WTC11 (cell line): ENCODE data around the gene DNAL4. TPM values are rescaled to one million over a fixed set of nuclear protein-coding genes. Genes with fewer than 3 reads are reported as not detected.

Experiments used
- ATAC-seq: fragments of 200-7000 bp; cut with Tn5 transposase; 2 replicates; pipeline ENCODE4 v1.10.0; 2021; ENCODE audit warnings: mild to moderate bottlenecking, moderate library complexity
- CTCF ChIA-PET: fragments of 300-600 bp; sonication (Branson Sonifier 250); formaldehyde crosslinking; loops from one replicate; lab custom pipeline; 2021; ENCODE audit warnings: antibody characterized with exemption; lab: Charles Lee
- POLR2A ChIA-PET: fragments of 350-600 bp; sonication (Branson Sonifier 250); formaldehyde crosslinking; loops from one replicate; lab custom pipeline; 2021; ENCODE audit warnings: antibody characterized with exemption; lab: Charles Lee
- DNase-seq: peaks from one replicate; pipeline ENCODE4 v3.0.0; 2021; ENCODE audit warnings: low spot score
- H3K27ac Mint-ChIP-seq: 2 replicates; pipeline ENCODE4 v1.8.0; 2021; ENCODE audit warnings: mixed read lengths
- H3K27me3 Mint-ChIP-seq: 2 replicates; pipeline ENCODE4 v1.8.0; 2021; ENCODE audit warnings: low read depth, mild to moderate bottlenecking, moderate library complexity, mixed read lengths
- H3K36me3 Mint-ChIP-seq: 2 replicates; pipeline ENCODE4 v1.8.0; 2021; ENCODE audit warnings: mixed read lengths
- H3K4me1 Mint-ChIP-seq: 2 replicates; pipeline ENCODE4 v1.8.0; 2022; ENCODE audit warnings: mixed read lengths
- H3K4me3 Mint-ChIP-seq: 2 replicates; pipeline ENCODE4 v1.8.0; 2021; ENCODE audit warnings: mild to moderate bottlenecking, moderate library complexity, mixed read lengths
- H3K9me3 Mint-ChIP-seq: 2 replicates; pipeline ENCODE4 v1.8.0; 2021; ENCODE audit warnings: mixed read lengths
- ATF1 ChIP-seq: sonication (generic); formaldehyde crosslinking; IDR thresholded peaks from 2 replicates; pipeline ENCODE4 v1.8.1; 2023; ENCODE audit warnings: mild to moderate bottlenecking, moderate library complexity, missing genetic modification reagents
- ATF6 ChIP-seq: sonication (generic); formaldehyde crosslinking; IDR thresholded peaks from 2 replicates; pipeline ENCODE4 v1.8.1; 2023; ENCODE audit warnings: mild to moderate bottlenecking, missing genetic modification reagents
- CTCF ChIP-seq: fragments of 200-600 bp; IDR thresholded peaks from 2 replicates; pipeline ENCODE4 v1.8.0; 2022; ENCODE audit warnings: antibody characterized with exemption
- ELF4 ChIP-seq: sonication (generic); formaldehyde crosslinking; IDR thresholded peaks from 2 replicates; pipeline ENCODE4 v1.8.1; 2022; ENCODE audit warnings: low read depth, mild to moderate bottlenecking, moderate library complexity, missing genetic modification reagents
- EMX1 ChIP-seq: fragments of 250-450 bp; sonication (Bioruptor Pico); IDR thresholded peaks from 2 replicates; pipeline ENCODE4 v1.8.0; 2021; ENCODE audit warnings: mild to moderate bottlenecking
- FOXJ3 ChIP-seq: sonication (generic); formaldehyde crosslinking; IDR thresholded peaks from 2 replicates; pipeline ENCODE4 v1.9.0; 2021; ENCODE audit warnings: missing genetic modification reagents, mild to moderate bottlenecking, borderline replicate concordance
- FOXK1 ChIP-seq: sonication (generic); formaldehyde crosslinking; IDR thresholded peaks from 2 replicates; pipeline ENCODE4 v1.8.0; 2022; ENCODE audit warnings: mild to moderate bottlenecking, moderate library complexity, missing genetic modification reagents
- FOXP1 ChIP-seq: sonication (generic); formaldehyde crosslinking; IDR thresholded peaks from 2 replicates; pipeline ENCODE4 v1.8.0; 2022; ENCODE audit warnings: missing genetic modification reagents, mild to moderate bottlenecking, moderate library complexity, borderline replicate concordance
- HMGXB4 ChIP-seq: sonication (generic); formaldehyde crosslinking; IDR thresholded peaks from 2 replicates; pipeline ENCODE4 v1.8.1; 2023; ENCODE audit warnings: mild to moderate bottlenecking, moderate library complexity, missing genetic modification reagents
- IRF2 ChIP-seq: sonication (generic); formaldehyde crosslinking; IDR thresholded peaks from 2 replicates; pipeline ENCODE4 v1.8.0; 2022; ENCODE audit warnings: low read depth, missing genetic modification reagents, borderline replicate concordance
- NFYB ChIP-seq: sonication (generic); formaldehyde crosslinking; conservative IDR thresholded peaks from 2 replicates; pipeline ENCODE4 v1.8.0; 2022; ENCODE audit warnings: low read depth, missing genetic modification reagents
- NR1H2 ChIP-seq: sonication (generic); formaldehyde crosslinking; IDR thresholded peaks from 2 replicates; pipeline ENCODE4 v1.9.0; 2021; ENCODE audit warnings: mild to moderate bottlenecking, moderate library complexity, missing genetic modification reagents
- NR3C1 ChIP-seq: sonication (generic); formaldehyde crosslinking; conservative IDR thresholded peaks from 2 replicates; pipeline ENCODE4 v1.8.1; 2023; ENCODE audit warnings: low read depth, mild to moderate bottlenecking, missing genetic modification reagents
- SMAD3 ChIP-seq: sonication (generic); formaldehyde crosslinking; IDR thresholded peaks from 2 replicates; pipeline ENCODE4 v1.8.0; 2022; ENCODE audit warnings: missing genetic modification reagents, mild to moderate bottlenecking, borderline replicate concordance
- TEAD1 ChIP-seq: sonication (generic); formaldehyde crosslinking; IDR thresholded peaks from 2 replicates; pipeline ENCODE4 v1.8.0; 2022; ENCODE audit warnings: mild to moderate bottlenecking, missing genetic modification reagents
- ZNF219 ChIP-seq: sonication (generic); formaldehyde crosslinking; IDR thresholded peaks from 2 replicates; pipeline ENCODE4 v1.8.0; 2023; ENCODE audit warnings: missing genetic modification reagents, mild to moderate bottlenecking, borderline replicate concordance
- ZNF416 ChIP-seq: fragments of 250-450 bp; sonication (Bioruptor Pico); IDR thresholded peaks from 2 replicates; pipeline ENCODE4 v1.9.0; 2021; ENCODE audit warnings: mild to moderate bottlenecking, inconsistent platforms
- ZNF423 ChIP-seq: fragments of 250-450 bp; sonication (Bioruptor Pico); IDR thresholded peaks from 2 replicates; pipeline ENCODE4 v2.1.2; 2022; ENCODE audit warnings: mild to moderate bottlenecking, moderate library complexity
- total RNA-seq: library from RNA; stranded (reverse); gene quantifications from 3 replicates; pipeline ENCODE4 v1.2.3, GENCODE V29; 2021

Gene DNAL4
- total RNA-seq, 1 experiment from 2014 or later: 11.8 TPM

DNA sequence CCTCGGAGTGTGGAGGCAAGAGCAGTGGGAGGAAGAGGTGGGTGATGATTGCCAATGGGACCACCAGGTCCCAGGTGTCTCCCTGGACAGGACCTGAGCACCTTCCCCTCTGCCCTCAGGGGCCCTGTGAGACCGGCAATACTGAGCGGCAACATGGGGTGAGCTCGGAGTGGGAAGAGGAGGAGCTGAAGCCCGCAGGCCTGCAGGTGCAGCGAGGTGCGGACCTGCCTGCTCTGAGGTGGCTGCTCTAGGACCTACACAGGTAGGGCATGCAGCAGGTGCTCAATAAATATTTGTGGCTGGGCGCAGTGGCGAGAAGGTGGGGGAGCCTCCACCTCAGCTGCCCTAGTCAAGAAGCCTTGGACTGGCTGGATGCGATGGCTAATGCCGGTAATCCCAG is 25.9 kb downstream of the DNAL4 start:
- 0 out of 2 replicates have a peak, but pooled peaks cover 3% of the 10 kb centered on the region for H3K4me1 Mint-ChIP-seq

GRCh38 chr22:38767313-38767712 is 26.6 kb downstream of the DNAL4 start:
- POLR2A ChIA-PET: no interaction called here
- no peak for ATAC-seq
- Mint-ChIP-seq H3K9me3 (no peaks in the 10 kb centered on the region), H3K4me1 (0 out of 2 replicates have a peak, but pooled peaks cover 3% of the 10 kb centered on the region), H3K4me3 (no peak overlapping the region), H3K27me3 (no peaks in the 10 kb centered on the region), H3K36me3 (no peaks in the 10 kb centered on the region), H3K27ac (no peak overlapping the region)
- TF ChIP-seq EMX1 (CRISPR knock-in tag): no peak
- no peak for TF ChIP-seq TEAD1
- no peak for TF ChIP-seq FOXJ3
- CTCF ChIA-PET: interaction anchor here (0.6 to 5.3 kb wide), 17 partner anchors 16 to 539 kb away, joined by 3 to 83 read pairs (median 18); partner anchors contain the start of genes CBX6 and NPTXR
- DNase-seq: no peak

More for the DNA sequence above, 25.9 kb downstream of the DNAL4 start:
- POLR2A ChIA-PET: interaction anchor here (0.6 kb wide), 1 partner anchor 65 kb away, joined by 4 read pairs; no protein-coding TSS in a partner anchor
- CTCF ChIA-PET: interaction anchor here (0.5 to 5.3 kb wide), 25 partner anchors 10 to 716 kb away, joined by 3 to 83 read pairs (median 16); partner anchors contain the start of genes CBX6, DNAL4 and NPTXR
- Mint-ChIP-seq H3K27ac (no peak overlapping the region), H3K36me3 (no peaks in the 10 kb centered on the region), H3K27me3 (no peaks in the 10 kb centered on the region), H3K4me3 (no peak overlapping the region), H3K9me3 (no peaks in the 10 kb centered on the region)
- no peak for ATAC-seq
- DNase-seq: no peak
- TF ChIP-seq ATF6 (CRISPR knock-in tag) (no peak), NFYB (CRISPR knock-in tag) (no peak), ATF1 (CRISPR knock-in tag) (no peak), FOXK1 (CRISPR knock-in tag) (no peak), ELF4 (CRISPR knock-in tag) (no peak), IRF2 (CRISPR knock-in tag) (no peak), HMGXB4 (CRISPR knock-in tag) (no peak), NR1H2 (CRISPR knock-in tag) (no peak), CTCF (no peak), FOXP1 (CRISPR knock-in tag) (no peak), EMX1 (CRISPR knock-in tag) (no peak)
- TF ChIP-seq, all 79 proteins: peak for 0

DNA sequence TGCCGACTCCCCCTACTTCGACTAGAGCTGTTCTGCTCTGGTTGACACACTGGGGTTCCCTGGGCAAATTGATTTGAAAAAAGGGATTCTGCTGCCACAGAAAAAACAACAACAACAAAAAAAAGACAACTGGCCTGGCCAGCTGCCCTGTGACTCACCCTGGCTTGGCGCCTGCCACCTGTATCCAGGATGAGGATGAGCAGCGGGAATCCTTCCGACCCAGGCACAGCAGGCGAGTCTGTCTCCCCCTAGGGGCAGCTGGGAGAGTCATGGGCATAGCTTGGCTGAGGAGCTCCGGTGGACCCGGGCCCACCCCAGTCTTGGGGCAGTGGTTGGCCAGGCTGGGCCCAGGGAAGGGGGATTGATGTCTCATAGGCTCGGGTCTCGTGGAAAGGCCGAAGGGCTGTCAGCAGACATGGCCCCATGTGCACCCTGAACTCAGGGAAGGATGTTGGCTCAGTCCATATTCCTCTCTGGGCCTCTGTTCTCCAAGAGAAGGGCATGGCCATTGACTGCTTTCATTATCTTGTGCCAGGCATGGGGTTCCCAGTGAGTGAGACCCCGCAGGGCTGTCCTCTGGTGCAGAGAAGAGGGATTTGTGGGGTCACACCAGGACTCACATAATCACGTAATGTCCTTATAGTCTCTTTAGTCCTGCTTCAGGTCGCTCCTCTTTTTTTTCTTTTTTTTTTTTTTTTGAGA is 27.7 kb downstream of the DNAL4 start:
- Mint-ChIP-seq H3K4me3 (no peak overlapping the region), H3K9me3 (no peaks in the 10 kb centered on the region), H3K36me3 (no peaks in the 10 kb centered on the region), H3K4me1 (0 out of 2 replicates have a peak, but pooled peaks cover 1% of the 10 kb centered on the region), H3K27me3 (no peaks in the 10 kb centered on the region), H3K27ac (no peak overlapping the region)
- POLR2A ChIA-PET: no interaction called here
- DNase-seq: peak; percentile 84
- CTCF ChIA-PET: interaction anchor here (0.5 to 5.3 kb wide), 43 partner anchors 8 to 828 kb away, joined by 3 to 83 read pairs (median 4); partner anchors contain the start of genes CBX6, DNAL4, GTPBP1 and NPTXR
- ATAC-seq: peak; percentile 90
- peak; percentile 37; the same call in 1 of the 2 replicates for TF ChIP-seq ZNF423 (CRISPR knock-in tag)
- no peak for TF ChIP-seq NR3C1 (CRISPR knock-in tag)
- TF ChIP-seq CTCF: peak; percentile 66
- TF ChIP-seq FOXP1 (CRISPR knock-in tag): 0 out of 2 replicates have a peak, but pooled peaks have one; percentile 34
- TF ChIP-seq SMAD3: no peak
- no peak for TF ChIP-seq ATF6 (CRISPR knock-in tag)
- no peak for TF ChIP-seq ZNF416 (CRISPR knock-in tag)
- no peak for TF ChIP-seq ZNF219 (CRISPR knock-in tag)
- TF ChIP-seq EMX1 (CRISPR knock-in tag): no peak
